ENCODE measurements around the gene PNPLA1. TPM values are rescaled to one million over a fixed set of nuclear protein-coding genes. Genes with fewer than 3 reads are reported as not detected.
A peak's percentile ranks its signal among the peaks of the same experiment; 100 is the strongest.

Gene PNPLA1
- total RNA-seq, 1 experiment from 2014 or later = 0.29 TPM

DNA sequence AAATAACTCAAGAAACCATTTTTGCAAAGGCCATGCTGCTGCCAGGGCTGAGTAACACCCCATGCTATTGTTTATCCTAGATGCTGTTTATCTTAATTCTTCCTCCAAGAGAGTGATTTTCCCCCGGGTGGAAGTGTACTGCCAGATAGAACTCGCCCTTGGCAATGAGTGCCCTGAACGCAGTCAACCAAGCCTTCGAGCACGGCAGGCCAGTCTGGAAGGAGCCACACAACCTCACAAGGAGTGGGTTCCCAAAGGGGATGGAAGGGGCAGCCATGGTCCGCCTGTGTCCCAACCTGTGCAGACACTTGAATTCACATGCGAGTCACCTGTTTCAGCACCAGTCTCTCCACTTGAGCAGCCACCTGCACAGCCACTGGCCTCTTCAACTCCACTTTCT is 31.9 kb downstream of the PNPLA1 start:
- H3K9me3 ChIP-seq (ENCODE audit: low read length) = no peaks in the 10 kb centered on the region
- BruUV-seq (replicated peaks) = no TSS peak
- H3K9me2 ChIP-seq (replicated peaks; ENCODE audit: low read length) = no peaks in the 10 kb centered on the region
- H3K4me3 ChIP-seq (ENCODE audit: low read length) = no peak overlapping the region
- H3K36me3 ChIP-seq (ENCODE audit: low read depth, low read length) = no peaks in the 10 kb centered on the region
- no peaks in the 10 kb centered on the region for H3K4me1 ChIP-seq (ENCODE audit: insufficient read depth, low read length)
- TF ChIP-seq EZH2phosphoT487 (IDR thresholded peaks at IDR 0.05; ENCODE audit: borderline replicate concordance, low read length) (no peak), EZH2 (IDR thresholded peaks at IDR 0.05; ENCODE audit: low read length, unreplicated experiment) (no peak)
- TF ChIP-seq, protein P1, sequence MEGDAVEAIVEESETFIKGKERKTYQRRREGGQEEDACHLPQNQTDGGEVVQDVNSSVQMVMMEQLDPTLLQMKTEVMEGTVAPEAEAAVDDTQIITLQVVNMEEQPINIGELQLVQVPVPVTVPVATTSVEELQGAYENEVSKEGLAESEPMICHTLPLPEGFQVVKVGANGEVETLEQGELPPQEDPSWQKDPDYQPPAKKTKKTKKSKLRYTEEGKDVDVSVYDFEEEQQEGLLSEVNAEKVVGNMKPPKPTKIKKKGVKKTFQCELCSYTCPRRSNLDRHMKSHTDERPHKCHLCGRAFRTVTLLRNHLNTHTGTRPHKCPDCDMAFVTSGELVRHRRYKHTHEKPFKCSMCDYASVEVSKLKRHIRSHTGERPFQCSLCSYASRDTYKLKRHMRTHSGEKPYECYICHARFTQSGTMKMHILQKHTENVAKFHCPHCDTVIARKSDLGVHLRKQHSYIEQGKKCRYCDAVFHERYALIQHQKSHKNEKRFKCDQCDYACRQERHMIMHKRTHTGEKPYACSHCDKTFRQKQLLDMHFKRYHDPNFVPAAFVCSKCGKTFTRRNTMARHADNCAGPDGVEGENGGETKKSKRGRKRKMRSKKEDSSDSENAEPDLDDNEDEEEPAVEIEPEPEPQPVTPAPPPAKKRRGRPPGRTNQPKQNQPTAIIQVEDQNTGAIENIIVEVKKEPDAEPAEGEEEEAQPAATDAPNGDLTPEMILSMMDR (conservative IDR thresholded peaks at IDR 0.05; ENCODE audit: low read depth, low read length) = no peak
- intact Hi-C loops (cut with micrococcal nuclease) = loop anchor here (1.0 kb wide), 1 partner anchor 59 kb away; no protein-coding TSS in a partner anchor
- no peak overlapping the region for H3K27ac ChIP-seq (ENCODE audit: low read length)
- ATAC-seq (no peak), DNase-seq (no peak)
- no peak overlapping the region for H2AFZ ChIP-seq (ENCODE audit: low read length)
- no peaks in the 10 kb centered on the region for H3F3A ChIP-seq (ENCODE audit: low read length, unreplicated experiment)
- no peak overlapping the region for H3K9ac ChIP-seq (ENCODE audit: low read length)
- CTCF ChIA-PET = interaction anchor here (0.6 to 1.0 kb wide), 4 partner anchors 11 to 60 kb away, joined by 3 to 6 read pairs (median 4); no protein-coding TSS in a partner anchor
- no peaks in the 10 kb centered on the region for H3K27me3 ChIP-seq (ENCODE audit: low read length)
- no peak overlapping the region for H3K4me2 ChIP-seq (ENCODE audit: low read length)
- H3K79me2 ChIP-seq (ENCODE audit: low read length) = no peaks in the 10 kb centered on the region
- POLR2A ChIA-PET (ENCODE audit: unreplicated experiment) = no interaction called here
- H4K20me1 ChIP-seq (ENCODE audit: low read length) = no peaks in the 10 kb centered on the region

GRCh38 chr6:36302227-36302976 is 32.5 kb downstream of the PNPLA1 start:
- Histone ChIP-seq H4K20me1 (ENCODE audit: low read length) (no peaks in the 10 kb centered on the region), H3K79me2 (ENCODE audit: low read length) (no peaks in the 10 kb centered on the region), H3K4me2 (ENCODE audit: low read length) (no peak overlapping the region), H3K4me3 (ENCODE audit: low read length) (no peak overlapping the region), H3K27ac (ENCODE audit: low read length) (no peak overlapping the region), H3F3A (ENCODE audit: low read length, unreplicated experiment) (no peaks in the 10 kb centered on the region), H3K9me3 (ENCODE audit: low read length) (no peaks in the 10 kb centered on the region), H3K4me1 (ENCODE audit: insufficient read depth, low read length) (no peaks in the 10 kb centered on the region), H2AFZ (ENCODE audit: low read length) (0 out of 2 replicates have a peak overlapping the region, but pooled peaks have one; percentile 39), H3K9me2 (replicated peaks; ENCODE audit: low read length) (no peaks in the 10 kb centered on the region), H3K36me3 (ENCODE audit: low read depth, low read length) (no peaks in the 10 kb centered on the region), H3K27me3 (ENCODE audit: low read length) (no peaks in the 10 kb centered on the region), H3K9ac (ENCODE audit: low read length) (no peak overlapping the region)
- ATAC-seq = peak; percentile 99
- BruUV-seq (replicated peaks) = no TSS peak
- DNase-seq = peak; percentile 96
- intact Hi-C loops (cut with micrococcal nuclease) = loop anchor here (1.0 kb wide), 1 partner anchor 58 kb away; no protein-coding TSS in a partner anchor
- ChIA-PET POLR2A (ENCODE audit: unreplicated experiment) (no interaction called here), CTCF (interaction anchor here (0.6 to 1.0 kb wide), 5 partner anchors 12 to 60 kb away, joined by 3 to 7 read pairs (median 6); no protein-coding TSS in a partner anchor)
- no peak for TF ChIP-seq EZH2phosphoT487 (IDR thresholded peaks at IDR 0.05; ENCODE audit: borderline replicate concordance, low read length)
- TF ChIP-seq, protein P1 (conservative IDR thresholded peaks at IDR 0.05; ENCODE audit: low read depth, low read length) = peak; percentile 99

- ATAC-seq (no peak), DNase-seq (no peak)
- Histone ChIP-seq H3K36me3 (ENCODE audit: low read depth, low read length) (no peaks in the 10 kb centered on the region), H3K9ac (ENCODE audit: low read length) (no peak overlapping the region), H4K20me1 (ENCODE audit: low read length) (no peaks in the 10 kb centered on the region), H2AFZ (ENCODE audit: low read length) (no peak overlapping the region), H3K9me2 (replicated peaks; ENCODE audit: low read length) (no peaks in the 10 kb centered on the region), H3K9me3 (ENCODE audit: low read length) (no peaks in the 10 kb centered on the region), H3K4me3 (ENCODE audit: low read length) (no peak overlapping the region), H3K79me2 (ENCODE audit: low read length) (no peaks in the 10 kb centered on the region), H3F3A (ENCODE audit: low read length, unreplicated experiment) (no peaks in the 10 kb centered on the region), H3K27me3 (ENCODE audit: low read length) (peaks cover 16% of the 10 kb centered on the region; the same call in 1 of the 2 replicates), H3K4me2 (ENCODE audit: low read length) (no peak overlapping the region), H3K4me1 (ENCODE audit: insufficient read depth, low read length) (no peaks in the 10 kb centered on the region), H3K27ac (ENCODE audit: low read length) (no peak overlapping the region)
- no TSS peak for BruUV-seq (replicated peaks)
- TF ChIP-seq, protein P1 (conservative IDR thresholded peaks at IDR 0.05; ENCODE audit: low read depth, low read length) = no peak
- TF ChIP-seq EZH2 (IDR thresholded peaks at IDR 0.05; ENCODE audit: low read length, unreplicated experiment) (no peak), EZH2phosphoT487 (IDR thresholded peaks at IDR 0.05; ENCODE audit: borderline replicate concordance, low read length) (no peak)
- intact Hi-C loops (cut with micrococcal nuclease) = no loop called here
- CTCF ChIA-PET = no interaction called here
- POLR2A ChIA-PET (ENCODE audit: unreplicated experiment) = no interaction called here
Observed at GRCh38 chr6:36305885-36306284, 36.0 kb downstream of the PNPLA1 start.
